Measurements from ENCODE around the gene TAC4. TPM values are rescaled to one million over a fixed set of nuclear protein-coding genes. Genes with fewer than 3 reads are reported as not detected.
A peak's percentile ranks its signal among the peaks of the same experiment; 100 is the strongest.

The TAC4 gene
- total and polyA plus RNA-seq, 2 of the 13 experiments (the other 11 are each of a cell fraction or from before 2014, with no cell fraction given), result not detected

DNA sequence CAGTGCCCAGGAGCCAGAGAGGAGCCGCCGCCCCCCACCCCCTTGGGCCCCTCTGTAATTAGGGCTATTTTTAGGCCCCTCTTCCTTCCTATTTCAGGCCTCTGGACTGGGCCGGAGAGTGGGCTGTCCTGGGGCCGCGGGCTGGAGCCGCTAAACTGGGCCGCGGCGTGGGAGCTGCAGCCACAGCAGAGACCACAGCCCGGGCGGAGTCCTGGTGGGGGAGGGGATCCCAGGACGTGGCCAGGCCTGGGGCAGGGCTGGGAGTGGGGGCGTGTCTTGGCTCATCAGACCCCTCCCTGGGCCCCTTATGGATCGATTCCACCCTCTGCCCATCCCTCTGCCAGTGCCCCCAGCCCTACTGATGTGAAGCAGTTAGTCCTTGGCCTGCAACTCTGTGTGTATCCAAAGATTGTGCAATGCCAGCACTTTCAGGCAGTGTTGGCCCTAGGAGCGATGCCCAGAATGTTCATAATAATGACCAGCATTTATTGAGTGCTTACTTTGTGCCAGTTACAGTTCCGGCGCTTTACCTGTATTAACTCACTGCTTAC, 15.0 kb upstream of the TAC4 start (continued):
- TF ChIP-seq MED8 (CRISPR knock-in tag; IDR thresholded peaks at IDR 0.05; ENCODE audit: insufficient replicate concordance) (no peak), ZNF792 (CRISPR knock-in tag; IDR thresholded peaks at IDR 0.05) (no peak), KAT8 (CRISPR knock-in tag; IDR thresholded peaks at IDR 0.05) (no peak), ATM (IDR thresholded peaks at IDR 0.05; ENCODE audit: borderline replicate concordance) (no peak), SAP130 (CRISPR knock-in tag; IDR thresholded peaks at IDR 0.05; ENCODE audit: low read depth) (peak; percentile 34; the same call in 1 of the 2 replicates), MED13 (CRISPR knock-in tag; IDR thresholded peaks at IDR 0.05) (no peak), ZNF333 (CRISPR knock-in tag; IDR thresholded peaks at IDR 0.05; ENCODE audit: borderline replicate concordance) (no peak), ZNF615 (CRISPR knock-in tag; IDR thresholded peaks at IDR 0.05; ENCODE audit: borderline replicate concordance) (no peak), ZNF260 (CRISPR knock-in tag; IDR thresholded peaks at IDR 0.05; ENCODE audit: borderline replicate concordance, low read depth) (no peak), HOXD1 (CRISPR knock-in tag; IDR thresholded peaks at IDR 0.05) (no peak), DNMT3B (CRISPR knock-in tag; conservative IDR thresholded peaks at IDR 0.05) (no peak), ZNF772 (CRISPR knock-in tag; IDR thresholded peaks at IDR 0.05) (no peak), RCOR2 (CRISPR knock-in tag; IDR thresholded peaks at IDR 0.05) (peak; percentile 43; the same call in 1 of the 2 replicates), ZMYM4 (CRISPR knock-in tag; IDR thresholded peaks at IDR 0.05) (peak; percentile 44), TBP (CRISPR knock-in tag; IDR thresholded peaks at IDR 0.05) (no peak), POGZ (CRISPR knock-in tag; IDR thresholded peaks at IDR 0.05) (peak; percentile 53; the same call in 1 of the 2 replicates), KDM5B (CRISPR knock-in tag; IDR thresholded peaks at IDR 0.05; ENCODE audit: borderline replicate concordance) (0 out of 2 replicates have a peak, but pooled peaks have one; percentile 64), ZNF432 (CRISPR knock-in tag; IDR thresholded peaks at IDR 0.05; ENCODE audit: borderline replicate concordance) (no peak)
- TF ChIP-seq, protein P1, sequence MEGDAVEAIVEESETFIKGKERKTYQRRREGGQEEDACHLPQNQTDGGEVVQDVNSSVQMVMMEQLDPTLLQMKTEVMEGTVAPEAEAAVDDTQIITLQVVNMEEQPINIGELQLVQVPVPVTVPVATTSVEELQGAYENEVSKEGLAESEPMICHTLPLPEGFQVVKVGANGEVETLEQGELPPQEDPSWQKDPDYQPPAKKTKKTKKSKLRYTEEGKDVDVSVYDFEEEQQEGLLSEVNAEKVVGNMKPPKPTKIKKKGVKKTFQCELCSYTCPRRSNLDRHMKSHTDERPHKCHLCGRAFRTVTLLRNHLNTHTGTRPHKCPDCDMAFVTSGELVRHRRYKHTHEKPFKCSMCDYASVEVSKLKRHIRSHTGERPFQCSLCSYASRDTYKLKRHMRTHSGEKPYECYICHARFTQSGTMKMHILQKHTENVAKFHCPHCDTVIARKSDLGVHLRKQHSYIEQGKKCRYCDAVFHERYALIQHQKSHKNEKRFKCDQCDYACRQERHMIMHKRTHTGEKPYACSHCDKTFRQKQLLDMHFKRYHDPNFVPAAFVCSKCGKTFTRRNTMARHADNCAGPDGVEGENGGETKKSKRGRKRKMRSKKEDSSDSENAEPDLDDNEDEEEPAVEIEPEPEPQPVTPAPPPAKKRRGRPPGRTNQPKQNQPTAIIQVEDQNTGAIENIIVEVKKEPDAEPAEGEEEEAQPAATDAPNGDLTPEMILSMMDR (CRISPR knock-in tag; IDR thresholded peaks at IDR 0.05), result 0 out of 2 replicates have a peak, but pooled peaks have one; percentile 24
- TF ChIP-seq, protein P2, sequence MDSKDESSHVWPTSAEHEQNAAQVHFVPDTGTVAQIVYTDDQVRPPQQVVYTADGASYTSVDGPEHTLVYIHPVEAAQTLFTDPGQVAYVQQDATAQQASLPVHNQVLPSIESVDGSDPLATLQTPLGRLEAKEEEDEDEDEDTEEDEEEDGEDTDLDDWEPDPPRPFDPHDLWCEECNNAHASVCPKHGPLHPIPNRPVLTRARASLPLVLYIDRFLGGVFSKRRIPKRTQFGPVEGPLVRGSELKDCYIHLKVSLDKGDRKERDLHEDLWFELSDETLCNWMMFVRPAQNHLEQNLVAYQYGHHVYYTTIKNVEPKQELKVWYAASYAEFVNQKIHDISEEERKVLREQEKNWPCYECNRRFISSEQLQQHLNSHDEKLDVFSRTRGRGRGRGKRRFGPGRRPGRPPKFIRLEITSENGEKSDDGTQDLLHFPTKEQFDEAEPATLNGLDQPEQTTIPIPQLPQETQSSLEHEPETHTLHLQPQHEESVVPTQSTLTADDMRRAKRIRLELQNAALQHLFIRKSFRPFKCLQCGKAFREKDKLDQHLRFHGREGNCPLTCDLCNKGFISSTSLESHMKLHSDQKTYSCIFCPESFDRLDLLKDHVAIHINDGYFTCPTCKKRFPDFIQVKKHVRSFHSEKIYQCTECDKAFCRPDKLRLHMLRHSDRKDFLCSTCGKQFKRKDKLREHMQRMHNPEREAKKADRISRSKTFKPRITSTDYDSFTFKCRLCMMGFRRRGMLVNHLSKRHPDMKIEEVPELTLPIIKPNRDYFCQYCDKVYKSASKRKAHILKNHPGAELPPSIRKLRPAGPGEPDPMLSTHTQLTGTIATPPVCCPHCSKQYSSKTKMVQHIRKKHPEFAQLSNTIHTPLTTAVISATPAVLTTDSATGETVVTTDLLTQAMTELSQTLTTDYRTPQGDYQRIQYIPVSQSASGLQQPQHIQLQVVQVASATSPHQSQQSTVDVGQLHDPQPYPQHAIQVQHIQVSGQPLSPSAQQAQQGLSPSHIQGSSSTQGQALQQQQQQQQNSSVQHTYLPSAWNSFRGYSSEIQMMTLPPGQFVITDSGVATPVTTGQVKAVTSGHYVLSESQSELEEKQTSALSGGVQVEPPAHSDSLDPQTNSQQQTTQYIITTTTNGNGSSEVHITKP (CRISPR knock-in tag; IDR thresholded peaks at IDR 0.05; ENCODE audit: low read depth), result no peak
- TF ChIP-seq, protein P3, sequence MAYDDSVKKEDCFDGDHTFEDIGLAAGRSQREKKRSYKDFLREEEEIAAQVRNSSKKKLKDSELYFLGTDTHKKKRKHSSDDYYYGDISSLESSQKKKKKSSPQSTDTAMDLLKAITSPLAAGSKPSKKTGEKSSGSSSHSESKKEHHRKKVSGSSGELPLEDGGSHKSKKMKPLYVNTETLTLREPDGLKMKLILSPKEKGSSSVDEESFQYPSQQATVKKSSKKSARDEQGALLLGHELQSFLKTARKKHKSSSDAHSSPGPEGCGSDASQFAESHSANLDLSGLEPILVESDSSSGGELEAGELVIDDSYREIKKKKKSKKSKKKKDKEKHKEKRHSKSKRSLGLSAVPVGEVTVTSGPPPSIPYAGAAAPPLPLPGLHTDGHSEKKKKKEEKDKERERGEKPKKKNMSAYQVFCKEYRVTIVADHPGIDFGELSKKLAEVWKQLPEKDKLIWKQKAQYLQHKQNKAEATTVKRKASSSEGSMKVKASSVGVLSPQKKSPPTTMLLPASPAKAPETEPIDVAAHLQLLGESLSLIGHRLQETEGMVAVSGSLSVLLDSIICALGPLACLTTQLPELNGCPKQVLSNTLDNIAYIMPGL (CRISPR knock-in tag; IDR thresholded peaks at IDR 0.05; ENCODE audit: borderline replicate concordance in 1 of 2, low read depth in 1 of 2), result no peak
- TF ChIP-seq, protein P4, sequence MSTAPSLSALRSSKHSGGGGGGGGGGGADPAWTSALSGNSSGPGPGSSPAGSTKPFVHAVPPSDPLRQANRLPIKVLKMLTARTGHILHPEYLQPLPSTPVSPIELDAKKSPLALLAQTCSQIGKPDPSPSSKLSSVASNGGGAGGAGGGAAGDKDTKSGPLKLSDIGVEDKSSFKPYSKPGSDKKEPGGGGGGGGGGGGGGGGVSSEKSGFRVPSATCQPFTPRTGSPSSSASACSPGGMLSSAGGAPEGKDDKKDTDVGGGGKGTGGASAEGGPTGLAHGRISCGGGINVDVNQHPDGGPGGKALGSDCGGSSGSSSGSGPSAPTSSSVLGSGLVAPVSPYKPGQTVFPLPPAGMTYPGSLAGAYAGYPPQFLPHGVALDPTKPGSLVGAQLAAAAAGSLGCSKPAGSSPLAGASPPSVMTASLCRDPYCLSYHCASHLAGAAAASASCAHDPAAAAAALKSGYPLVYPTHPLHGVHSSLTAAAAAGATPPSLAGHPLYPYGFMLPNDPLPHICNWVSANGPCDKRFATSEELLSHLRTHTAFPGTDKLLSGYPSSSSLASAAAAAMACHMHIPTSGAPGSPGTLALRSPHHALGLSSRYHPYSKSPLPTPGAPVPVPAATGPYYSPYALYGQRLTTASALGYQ (CRISPR knock-in tag; IDR thresholded peaks at IDR 0.05), result no peak

Measured in HepG2 (cell line).